ENCODE measurements around the gene ZNF609.

The ZNF609 gene

GRCh38 chr15:64456634-64457108 is 3.7 kb upstream of the ZNF609 start:
- no peak for TF ChIP-seq CTCF (conservative IDR thresholded peaks at IDR 0.05; ENCODE audit: low read depth, low read length)
- no peak for DNase-seq (ENCODE audit: low read depth)
- H3K4me3 ChIP-seq (ENCODE audit: low read length): no peak overlapping the region

- no peak for DNase-seq (ENCODE audit: low read depth)
Measured at GRCh38 chr15:64459066-64459781, 1.2 kb upstream of the ZNF609 start.

GRCh38 chr15:64460724-64461720 is 644 bp downstream of the ZNF609 start:
- TF ChIP-seq CTCF (conservative IDR thresholded peaks at IDR 0.05; ENCODE audit: low read depth, low read length): no peak
- no peak for DNase-seq (ENCODE audit: low read depth)
- peak overlapping the region; percentile 64 for H3K4me3 ChIP-seq (ENCODE audit: low read length)

More at GRCh38 chr15:64459066-64459781, 1.2 kb upstream of the ZNF609 start:
- no peak overlapping the region for H3K4me3 ChIP-seq (ENCODE audit: low read length)
- TF ChIP-seq CTCF (conservative IDR thresholded peaks at IDR 0.05; ENCODE audit: low read depth, low read length): no peak

- no peak for TF ChIP-seq CTCF (conservative IDR thresholded peaks at IDR 0.05; ENCODE audit: low read depth, low read length)
- peak overlapping the region; percentile 64 for H3K4me3 ChIP-seq (ENCODE audit: low read length)
- DNase-seq (ENCODE audit: low read depth): no peak
Measured at GRCh38 chr15:64461721-64462162, 1.4 kb downstream of the ZNF609 start.

GRCh38 chr15:64462492-64462891 is 2.1 kb downstream of the ZNF609 start:
- no peak for TF ChIP-seq CTCF (conservative IDR thresholded peaks at IDR 0.05; ENCODE audit: low read depth, low read length)
- H3K4me3 ChIP-seq (ENCODE audit: low read length): no peak overlapping the region
- no peak for DNase-seq (ENCODE audit: low read depth)

- no peak overlapping the region for H3K4me3 ChIP-seq (ENCODE audit: low read length)
- no peak for DNase-seq (ENCODE audit: low read depth)
- TF ChIP-seq CTCF (conservative IDR thresholded peaks at IDR 0.05; ENCODE audit: low read depth, low read length): no peak
Measured at GRCh38 chr15:64464276-64465005, 4.1 kb downstream of the ZNF609 start.
